Upper lobe of left lung (tissue), 6 donors: ENCODE results near the gene C3orf80. TPM values are rescaled to one million over a fixed set of nuclear protein-coding genes. Genes with fewer than 3 reads are reported as not detected.

ENCODE experiments used
- ATAC-seq, 2 donors: fragments of 200-7000 bp; cut with Tn5 transposase; one replicate each; pipeline ENCODE4 v1.9.1; 2022; ENCODE audit warnings: mild to moderate bottlenecking in 2 of 2, moderate library complexity in 2 of 2; ENCODE audit not compliant: low FRiP score in 2 of 2
- DNase-seq, 2 donors: peaks; one replicate each; pipeline ENCODE4 v3.0.0-alpha.2; 2019 to 2020
- H3K27ac ChIP-seq, 4 donors: fragments of 200-600 bp; sonication (generic); one replicate each; pipeline ENCODE4 v1.5.1; 2016 to 2019
- H3K27me3 ChIP-seq, 4 donors: fragments of 200-600 bp; sonication (generic); one replicate each; pipeline ENCODE4 v1.5.1; 2017 to 2019
- H3K36me3 ChIP-seq, 4 donors: fragments of 200-600 bp; sonication (generic); one replicate each; pipeline ENCODE4 v1.5.1; 2016 to 2019
- H3K4me1 ChIP-seq, 4 donors: fragments of 200-600 bp; sonication (generic); one replicate each; pipeline ENCODE4 v1.5.1; 2018 to 2019
- H3K4me3 ChIP-seq, 4 donors: fragments of 200-600 bp; sonication (generic); one replicate each; pipeline ENCODE4 v1.5.1; 2017 to 2019; ENCODE audit warnings: mild to moderate bottlenecking in 2 of 4, moderate library complexity in 1 of 4
- H3K9me3 ChIP-seq, 4 donors: fragments of 200-600 bp; sonication (generic); one replicate each; pipeline ENCODE4 v1.5.1; 2018 to 2019
- CTCF ChIP-seq, 6 experiments: fragments of 450-650 bp in 4 of 6; fragments of 200-600 bp in 2 of 6; sonication (generic) in 2 of 6; IDR thresholded peaks; one replicate each; pipeline ENCODE4 v1.5.1; 2016 to 2019; ENCODE audit warnings: antibody characterized with exemption in 6 of 6
- EP300 ChIP-seq, 4 donors: sonication (generic); formaldehyde crosslinking; IDR thresholded peaks; one replicate each; pipeline ENCODE4 v1.5.1; 2017; ENCODE audit warnings: antibody characterized with exemption in 4 of 4, control low read depth in 2 of 4
- POLR2A ChIP-seq, 4 donors: fragments of 450-650 bp; IDR thresholded peaks; one replicate each; pipeline ENCODE4 v1.5.1; 2016 to 2017; ENCODE audit warnings: antibody characterized with exemption in 4 of 4, mild to moderate bottlenecking in 2 of 4
- POLR2AphosphoS5 ChIP-seq, 2 donors: sonication (generic); formaldehyde crosslinking; IDR thresholded peaks; one replicate each; pipeline ENCODE4 v1.5.1; 2017; ENCODE audit warnings: antibody characterized with exemption in 2 of 2
- WGBS, 2 donors: methylation state at CpG; one replicate each; pipeline ENCODE4 v1.1.5; 2017 to 2018; 5-methylcytosine and 5-hydroxymethylcytosine counted together
- total RNA-seq, 6 donors: library from RNA; depleted of rRNA in 4 of 6; stranded (reverse); fragments of >200 nt in 4 of 6; gene quantifications; one replicate each; pipeline versions ENCODE4 v1.1.0 to v1.2.1, GENCODE V29; 2016 to 2021
- donor health status: DM: no; HTN: no; CAD: no; lungs with moderate emphysema.
- donor health status: DM: no; HTN: yes; CAD: no; lungs with severe emphysema.

Gene C3orf80
- total RNA-seq, 6 donors from 2014 or later = 0.30 to 4.2 (median 1.1) TPM; not detected in 1

- no peak for DNase-seq
- no peak for ATAC-seq
- 89 to 100% methylated on average over 1 of the region's 1 CpG for WGBS, 2 donors
- Histone ChIP-seq H3K36me3 (no peaks in the 10 kb centered on the region), H3K27ac (no peak overlapping the region), H3K27me3 (no peaks in the 10 kb centered on the region), H3K4me1 (no peaks in the 10 kb centered on the region), H3K4me3 (no peak overlapping the region), H3K9me3 (no peaks in the 10 kb centered on the region)
- TF ChIP-seq CTCF (IDR thresholded peaks at IDR 0.05) (no peak), POLR2AphosphoS5 (IDR thresholded peaks at IDR 0.05) (no peak), POLR2A (IDR thresholded peaks at IDR 0.05) (no peak), EP300 (IDR thresholded peaks at IDR 0.05) (no peak)
Measured at GRCh38 chr3:160192310-160193029, 32.8 kb upstream of the C3orf80 start.

GRCh38 chr3:160193644-160194192 is 31.5 kb upstream of the C3orf80 start:
- no peak for ATAC-seq
- no peak for TF ChIP-seq EP300 (IDR thresholded peaks at IDR 0.05)
- no peak for TF ChIP-seq CTCF (IDR thresholded peaks at IDR 0.05)
- TF ChIP-seq POLR2AphosphoS5 (IDR thresholded peaks at IDR 0.05) = no peak

GRCh38 chr3:160194438-160194837 is 30.8 kb upstream of the C3orf80 start:
- no peak for ATAC-seq

More at GRCh38 chr3:160193644-160194192, 31.5 kb upstream of the C3orf80 start:
- Histone ChIP-seq H3K4me3 (no peak overlapping the region), H3K4me1 (no peaks in the 10 kb centered on the region), H3K9me3 (no peaks in the 10 kb centered on the region), H3K27me3 (no peaks in the 10 kb centered on the region), H3K27ac (no peak overlapping the region), H3K36me3 (no peaks in the 10 kb centered on the region)
- no peak for DNase-seq
- 85 to 88% methylated on average over 6 of the region's 6 CpGs for WGBS, 2 donors

GRCh38 chr3:160195106-160195505 is 30.1 kb upstream of the C3orf80 start:
- Histone ChIP-seq H3K9me3 (no peaks in the 10 kb centered on the region), H3K27ac (no peak overlapping the region), H3K4me1 (no peaks in the 10 kb centered on the region), H3K4me3 (no peak overlapping the region), H3K27me3 (no peaks in the 10 kb centered on the region), H3K36me3 (no peaks in the 10 kb centered on the region)
- DNase-seq (no peak), ATAC-seq (no peak)
- TF ChIP-seq POLR2A (IDR thresholded peaks at IDR 0.05) = no peak

More at GRCh38 chr3:160194438-160194837, 30.8 kb upstream of the C3orf80 start:
- Histone ChIP-seq H3K36me3 (no peaks in the 10 kb centered on the region), H3K9me3 (no peaks in the 10 kb centered on the region), H3K4me1 (no peaks in the 10 kb centered on the region), H3K4me3 (no peak overlapping the region), H3K27me3 (no peaks in the 10 kb centered on the region), H3K27ac (no peak overlapping the region)
- no peak for TF ChIP-seq POLR2A (IDR thresholded peaks at IDR 0.05)
- TF ChIP-seq EP300 (IDR thresholded peaks at IDR 0.05) = no peak
- no peak for DNase-seq
- WGBS, 2 donors = 90 to 97% methylated on average over 1 of the region's 1 CpG

- H3K27ac ChIP-seq = no peak overlapping the region
- DNase-seq (no peak), ATAC-seq (peak; percentile 32 to 89)
- H3K4me3 ChIP-seq = no peak overlapping the region
- 71 to 88% methylated on average over 6 to 9 of the region's 9 CpGs for WGBS, 2 donors
- H3K36me3 ChIP-seq = no peaks in the 10 kb centered on the region
- H3K9me3 ChIP-seq = no peaks in the 10 kb centered on the region
- no peaks in the 10 kb centered on the region for H3K27me3 ChIP-seq
- H3K4me1 ChIP-seq = no peaks in the 10 kb centered on the region
- TF ChIP-seq POLR2A (IDR thresholded peaks at IDR 0.05) (no peak), CTCF (IDR thresholded peaks at IDR 0.05) (no peak), EP300 (IDR thresholded peaks at IDR 0.05) (no peak), POLR2AphosphoS5 (IDR thresholded peaks at IDR 0.05) (no peak)
Measured at GRCh38 chr3:160196511-160197104, 28.6 kb upstream of the C3orf80 start.
